H1 (cell line): ENCODE data around the gene VPS35L. TPM values are rescaled to one million over a fixed set of nuclear protein-coding genes. Genes with fewer than 3 reads are reported as not detected.

Experiments used
- CTCF ChIA-PET: fragments of 300-600 bp; sonication (Branson Sonifier 250); formaldehyde crosslinking; loops from one replicate; lab custom pipeline; 2021; ENCODE audit not compliant: partially characterized antibody; lab: Charles Lee
- POLR2A ChIA-PET: fragments of 300-600 bp; sonication (Branson Sonifier 250); formaldehyde crosslinking; loops from one replicate; lab custom pipeline; 2021; ENCODE audit warnings: inconsistent platforms; ENCODE audit not compliant: partially characterized antibody; lab: Charles Lee
- DNase-seq, 2 experiments: peaks; one replicate each; pipeline versions ENCODE4 v3.0.0 to v3.0.0-alpha.2; 2010 to 2022; ENCODE audit warnings: low spot score in 2 of 2, low read depth in 1 of 2, mixed read lengths in 1 of 2
- FAIRE-seq: peaks from 2 replicates; lab custom pipeline; 2011; peaks lifted over from hg19 to GRCh38; lab: Jason Lieb, UNC
- H2AFZ ChIP-seq: 2 replicates; pipeline ENCODE4 v1.8.1; 2012; ENCODE audit warnings: low read length, inconsistent platforms
- H2AK5ac ChIP-seq: 2 replicates; pipeline ENCODE4 v1.6.1; 2013; ENCODE audit warnings: low read depth, low read length
- H2BK120ac ChIP-seq: replicated peaks from 2 replicates; pipeline ENCODE3; 2013; ENCODE audit warnings: low read depth, low read length, inconsistent platforms
- H2BK12ac ChIP-seq: 2 replicates; pipeline ENCODE4 v1.6.1; 2013; ENCODE audit warnings: low read depth, low read length
- H2BK15ac ChIP-seq: 2 replicates; pipeline ENCODE4 v1.6.1; 2013; ENCODE audit warnings: low read length
- H2BK20ac ChIP-seq: 2 replicates; pipeline ENCODE4 v1.6.1; 2013; ENCODE audit warnings: low read length
- H2BK5ac ChIP-seq: 2 replicates; pipeline ENCODE4 v1.6.1; 2013; ENCODE audit warnings: low read depth, low read length
- H3K14ac ChIP-seq: 2 replicates; pipeline ENCODE4 v1.6.1; 2013; ENCODE audit warnings: inconsistent platforms; ENCODE audit not compliant: insufficient read length
- H3K18ac ChIP-seq: 2 replicates; pipeline ENCODE4 v1.6.1; 2013; ENCODE audit warnings: low read length; ENCODE audit errors: extremely low read depth
- H3K23ac ChIP-seq: 2 replicates; pipeline ENCODE4 v1.6.1; 2013; ENCODE audit warnings: inconsistent platforms; ENCODE audit not compliant: insufficient read length
- H3K23me2 ChIP-seq: 2 replicates; pipeline ENCODE4 v1.6.1; 2013; ENCODE audit warnings: low read depth, low read length
- H3K27ac ChIP-seq: 2 replicates; pipeline ENCODE4 v1.6.1; 2011; ENCODE audit warnings: low read depth, low read length, inconsistent platforms
- H3K27me3 ChIP-seq, 4 experiments: replicated peaks in 1 of 4; 1 replicate in 1 of 4; 2 replicates in 3 of 4; pipeline versions ENCODE4 v1.6.1 to v1.8.1; 2011 to 2013; ENCODE audit warnings: low read length in 3 of 4, mild to moderate bottlenecking in 3 of 4, inconsistent platforms in 2 of 4, mixed read lengths in 2 of 4, moderate library complexity in 1 of 4; ENCODE audit not compliant: control insufficient read depth in 3 of 4, insufficient read depth in 3 of 4; ENCODE audit errors: extremely low read depth in 1 of 4
- H3K36me3 ChIP-seq, 4 experiments: 2 replicates each; pipeline versions ENCODE4 v1.6.1 to v1.8.1; 2011 to 2013; ENCODE audit warnings: mild to moderate bottlenecking in 4 of 4, low read length in 3 of 4, moderate library complexity in 2 of 4, control low read depth in 1 of 4, inconsistent platforms in 1 of 4; ENCODE audit not compliant: insufficient read depth in 4 of 4, control insufficient read depth in 2 of 4
- H3K4ac ChIP-seq: replicated peaks from 2 replicates; pipeline ENCODE3; 2013; ENCODE audit warnings: low read length, low read depth, mixed read lengths, inconsistent platforms; ENCODE audit not compliant: insufficient read length
- H3K4me1 ChIP-seq, 4 experiments: replicated peaks in 1 of 4; 1 replicate in 1 of 4; 2 replicates in 3 of 4; pipeline versions ENCODE4 v1.6.1 to v1.8.1; 2011 to 2013; ENCODE audit warnings: low read length in 3 of 4, inconsistent platforms in 2 of 4, mixed read lengths in 1 of 4; ENCODE audit not compliant: insufficient read depth in 4 of 4, control insufficient read depth in 3 of 4
- H3K4me2 ChIP-seq, 2 experiments: 2 replicates each; pipeline versions ENCODE4 v1.6.1 to v1.8.1; 2011 to 2013; ENCODE audit warnings: low read depth in 2 of 2, low read length in 2 of 2, control low read depth in 1 of 2, inconsistent platforms in 1 of 2, mild to moderate bottlenecking in 1 of 2; ENCODE audit not compliant: insufficient read depth in 1 of 2
- H3K4me3 ChIP-seq, 4 experiments: fragments of 200-600, 300-600 bp in 1 of 4; sonication (generic), shearing (Covaris generic), sonication (Bioruptor Twin) in 1 of 4; 2 replicates each; pipeline versions ENCODE4 v1.5.1 to v1.8.1; 2011 to 2016; ENCODE audit warnings: low read length in 4 of 4, low read depth in 3 of 4, control low read depth in 2 of 4, inconsistent platforms in 2 of 4, mild to moderate bottlenecking in 2 of 4, mixed read lengths in 1 of 4, moderate library complexity in 1 of 4; ENCODE audit not compliant: insufficient read depth in 2 of 4; ENCODE audit errors: extremely low read depth in 1 of 4
- H3K56ac ChIP-seq: replicated peaks from 2 replicates; pipeline ENCODE3; 2013; ENCODE audit warnings: low read depth, mild to moderate bottlenecking, mixed read lengths, low read length, inconsistent platforms; ENCODE audit not compliant: insufficient read length
- H3K79me1 ChIP-seq: 2 replicates; pipeline ENCODE4 v1.6.1; 2013; ENCODE audit warnings: low read depth, low read length, control low read depth
- H3K79me2 ChIP-seq, 2 experiments: 2 replicates each; pipeline versions ENCODE4 v1.6.1 to v1.8.1; 2012 to 2013; ENCODE audit warnings: low read length in 2 of 2, mild to moderate bottlenecking in 2 of 2, inconsistent platforms in 1 of 2; ENCODE audit not compliant: insufficient read depth in 2 of 2, control insufficient read depth in 1 of 2
- H3K9ac ChIP-seq, 4 experiments: replicated peaks in 1 of 4; 1 replicate in 1 of 4; 2 replicates in 3 of 4; pipeline versions ENCODE4 v1.6.1 to v1.8.1; 2011 to 2013; ENCODE audit warnings: low read depth in 3 of 4, low read length in 3 of 4, control low read depth in 2 of 4, mild to moderate bottlenecking in 2 of 4, moderate library complexity in 2 of 4, inconsistent platforms in 1 of 4; ENCODE audit errors: extremely low read depth in 1 of 4
- H3K9me3 ChIP-seq, 2 experiments: 2 replicates each; pipeline versions ENCODE4 v1.6.1 to v1.8.1; 2012 to 2013; ENCODE audit warnings: mild to moderate bottlenecking in 2 of 2, moderate library complexity in 2 of 2, control low read depth in 1 of 2, inconsistent platforms in 1 of 2, low read depth in 1 of 2, low read length in 1 of 2, mixed read lengths in 1 of 2; ENCODE audit not compliant: insufficient read depth in 2 of 2
- H4K20me1 ChIP-seq, 2 experiments: replicated peaks in 1 of 2; 2 replicates each; pipeline versions ENCODE3 to v1.8.1; 2011 to 2013; ENCODE audit warnings: inconsistent platforms in 2 of 2, low read length in 2 of 2, mild to moderate bottlenecking in 1 of 2; ENCODE audit not compliant: insufficient read depth in 2 of 2, control insufficient read depth in 1 of 2
- H4K5ac ChIP-seq: 2 replicates; pipeline ENCODE4 v1.6.1; 2013; ENCODE audit warnings: low read length, low read depth, mixed read lengths, inconsistent platforms; ENCODE audit not compliant: insufficient read length
- H4K8ac ChIP-seq: 2 replicates; pipeline ENCODE4 v1.8.0; 2013; ENCODE audit warnings: mild to moderate bottlenecking, moderate library complexity, low read length, inconsistent platforms; ENCODE audit not compliant: insufficient read depth; ENCODE audit errors: extremely low read depth
- H4K91ac ChIP-seq: replicated peaks from 2 replicates; pipeline ENCODE3; 2013; ENCODE audit warnings: low read length, mixed read lengths, inconsistent platforms; ENCODE audit not compliant: insufficient read length
- WGBS, 2 experiments: shearing (Covaris generic) in 1 of 2; methylation state at CpG; one replicate each; pipeline versions ENCODE4 v1.1.6 to v1.1.7; 2013 to 2015; ENCODE audit warnings: low lambda C conversion rate in 2 of 2, mixed read lengths in 2 of 2, inconsistent platforms in 1 of 2, low coverage in 1 of 2, missing lambda C conversion rate in 1 of 2; ENCODE audit not compliant: insufficient replicate concordance in 2 of 2, insufficient coverage in 1 of 2, insufficient read length in 1 of 2; ENCODE audit errors: extremely low coverage in 1 of 2, missing lambda C conversion rate in 1 of 2; 5-methylcytosine and 5-hydroxymethylcytosine counted together
- polyA plus RNA-seq, 7 experiments: library from polyadenylated mRNA; depleted of rRNA in 3 of 7; stranded (reverse) in 5 of 7; unstranded in 2 of 7; fragments of >200 nt in 5 of 7; fragments of 200-250 nt in 2 of 7; gene quantifications; 1 replicate in 5 of 7; 2 replicates in 1 of 7; 4 replicates in 1 of 7; pipeline versions ENCODE4 v1.2.1 to v1.2.3, GENCODE V29; 2011 to 2013; ENCODE audit warnings: missing spikeins in 2 of 7, mixed read lengths in 2 of 7
- total RNA-seq: library from RNA; stranded (reverse); fragmentation: NEBNext Ultra II Directional; extraction: Animal tissue kit (Norgen Biotek cat#: 25700); gene quantifications from 2 replicates; pipeline ENCODE4 v1.2.1, GENCODE V29; 2021
- TF ChIP-seq, protein P1 (sequence below): IDR thresholded peaks from 2 replicates; pipeline ENCODE4 v1.6.1; 2011; ENCODE audit warnings: low read depth, mild to moderate bottlenecking, low read length; ENCODE audit not compliant: insufficient read depth

The VPS35L gene
- total and polyA plus RNA-seq, 2 of the 8 experiments (the other 6 are each of a cell fraction or from before 2014, with no cell fraction given), result 31.5 to 57.1 TPM

DNA sequence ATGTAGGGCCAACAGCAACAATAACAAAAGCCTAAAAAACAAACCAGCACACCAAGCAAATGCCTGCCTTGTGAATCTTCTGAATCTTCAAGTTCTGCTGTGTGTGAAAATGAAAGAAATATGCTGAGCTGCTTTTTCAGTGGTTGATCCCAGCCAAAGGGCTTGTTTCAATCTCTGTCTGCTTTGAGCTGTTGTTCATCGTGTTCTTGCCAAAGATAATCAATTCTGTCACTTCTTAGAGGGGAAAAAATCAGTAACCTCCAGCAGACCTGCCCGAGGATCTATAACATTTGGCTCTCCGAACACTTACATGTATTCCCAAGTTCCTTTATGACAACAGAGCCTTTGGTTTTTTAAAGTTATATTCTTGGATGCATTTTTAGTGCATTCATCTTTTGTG is 65.9 kb downstream of the VPS35L start:
- H2BK120ac ChIP-seq, result no peak overlapping the region
- no peak overlapping the region for H3K9ac ChIP-seq
- H3K27ac ChIP-seq, result no peak overlapping the region
- no peak overlapping the region for H4K8ac ChIP-seq
- no peaks in the 10 kb centered on the region for H3K23me2 ChIP-seq
- DNase-seq, result no peak
- no peak overlapping the region for H3K4me3 ChIP-seq
- H2BK5ac ChIP-seq, result no peak overlapping the region
- no peak overlapping the region for H4K5ac ChIP-seq
- POLR2A ChIA-PET, result no interaction called here
- H3K18ac ChIP-seq, result no peak overlapping the region
- no peak for FAIRE-seq
- no peak overlapping the region for H3K23ac ChIP-seq
- H3K4me2 ChIP-seq, result no peak overlapping the region
- H2AK5ac ChIP-seq, result no peak overlapping the region
- H2BK15ac ChIP-seq, result no peak overlapping the region
- H4K91ac ChIP-seq, result no peak overlapping the region
- no peaks in the 10 kb centered on the region for H3K79me2 ChIP-seq
- no peak overlapping the region for H3K56ac ChIP-seq
- H4K20me1 ChIP-seq, result no peaks in the 10 kb centered on the region
- no peaks in the 10 kb centered on the region for H3K9me3 ChIP-seq
- H3K4ac ChIP-seq, result no peak overlapping the region
- H3K27me3 ChIP-seq, result no peaks in the 10 kb centered on the region
- no peak overlapping the region for H2BK20ac ChIP-seq
- no peaks in the 10 kb centered on the region for H3K4me1 ChIP-seq
- CTCF ChIA-PET, result no interaction called here
- H3K36me3 ChIP-seq, result peaks cover 0 to 3% (median 1%) of the 10 kb centered on the region in 4 experiments; a peak in 2 of 8 replicates
- WGBS, 2 experiments, result 86% methylated on average over 3 of the region's 3 CpGs; no CpG with 5 or more reads in 1 of the 2 experiments
- no peak overlapping the region for H2BK12ac ChIP-seq
- no peak overlapping the region for H3K14ac ChIP-seq
- H2AFZ ChIP-seq, result no peak overlapping the region
- H3K79me1 ChIP-seq, result no peaks in the 10 kb centered on the region
- TF ChIP-seq, protein P1, sequence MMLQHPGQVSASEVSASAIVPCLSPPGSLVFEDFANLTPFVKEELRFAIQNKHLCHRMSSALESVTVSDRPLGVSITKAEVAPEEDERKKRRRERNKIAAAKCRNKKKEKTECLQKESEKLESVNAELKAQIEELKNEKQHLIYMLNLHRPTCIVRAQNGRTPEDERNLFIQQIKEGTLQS, result no peak
